Coronary artery (tissue), 2 donors: ENCODE results near the gene MAP3K14.
A peak's percentile ranks its signal among the peaks of the same experiment; 100 is the strongest.

Experiments used
- DNase-seq: peaks from one replicate; pipeline ENCODE4 v3.0.0-alpha.2; 2017; ENCODE audit warnings: low spot score
- H3K27ac ChIP-seq, 2 donors: fragments of 200-600 bp; sonication (generic); one replicate each; pipeline ENCODE4 v1.5.1; 2016 to 2019
- H3K4me3 ChIP-seq: fragments of 200-600 bp; sonication (generic); 2 replicates; pipeline ENCODE4 v1.5.1; 2016; ENCODE audit warnings: mild to moderate bottlenecking, moderate library complexity
- CTCF ChIP-seq: fragments of 200-600 bp; sonication (generic); IDR thresholded peaks from one replicate; pipeline ENCODE4 v1.5.1; 2019; ENCODE audit warnings: antibody characterized with exemption

MAP3K14 gene

GRCh38 chr17:45233423-45233924 is 83.3 kb downstream of the MAP3K14 start:
- no peak overlapping the region for H3K4me3 ChIP-seq
- no peak for DNase-seq
- no peak for TF ChIP-seq CTCF
- H3K27ac ChIP-seq: no peak overlapping the region

GRCh38 chr17:45232514-45233422 is 84.1 kb downstream of the MAP3K14 start:
- no peak overlapping the region for H3K4me3 ChIP-seq
- DNase-seq: no peak

GRCh38 chr17:45231481-45232116 is 85.2 kb downstream of the MAP3K14 start:
- DNase-seq: no peak
- Histone ChIP-seq H3K4me3 (no peak overlapping the region), H3K27ac (peak overlapping the region in 1 of 2 donors; percentile 73)
- TF ChIP-seq CTCF: no peak

More at GRCh38 chr17:45232514-45233422, 84.1 kb downstream of the MAP3K14 start:
- no peak overlapping the region for H3K27ac ChIP-seq
- TF ChIP-seq CTCF: no peak

- TF ChIP-seq CTCF: no peak
- peak; percentile 70 for DNase-seq
- peak overlapping the region in 1 of 2 donors; percentile 73 for H3K27ac ChIP-seq
Measured at GRCh38 chr17:45230787-45231480, 85.9 kb downstream of the MAP3K14 start.

GRCh38 chr17:45230410-45230786 is 86.4 kb downstream of the MAP3K14 start:
- no peak overlapping the region for H3K4me3 ChIP-seq
- DNase-seq: no peak
- TF ChIP-seq CTCF: no peak
- peak overlapping the region; percentile 38 to 73 for H3K27ac ChIP-seq

More at GRCh38 chr17:45230787-45231480, 85.9 kb downstream of the MAP3K14 start:
- H3K4me3 ChIP-seq: no peak overlapping the region

GRCh38 chr17:45229681-45230409 is 87.0 kb downstream of the MAP3K14 start:
- H3K4me3 ChIP-seq: peak overlapping the region; percentile 21
- peak; percentile 71 for DNase-seq
- H3K27ac ChIP-seq: peak overlapping the region; percentile 38 to 73
- TF ChIP-seq CTCF: no peak
